Urinary bladder (tissue), 4 donors: ENCODE measurements around the gene MAP1LC3B. TPM values are rescaled to one million over a fixed set of nuclear protein-coding genes. Genes with fewer than 3 reads are reported as not detected.
"Not testable (repeated sequence)": the region's sequence is repeated elsewhere in the genome, so short reads cannot be mapped to it uniquely, and the experiment has no call there.

ENCODE experiments used
- DNase-seq: peaks from one replicate; pipeline ENCODE4 v3.0.0-alpha.2; 2015; ENCODE audit errors: extremely low spot score
- H3K27ac ChIP-seq: one replicate; pipeline ENCODE4 v1.5.1; 2013; ENCODE audit warnings: low read depth, mild to moderate bottlenecking, moderate library complexity
- H3K36me3 ChIP-seq: one replicate; pipeline ENCODE4 v1.6.1; 2013; ENCODE audit warnings: mild to moderate bottlenecking, moderate library complexity; ENCODE audit not compliant: insufficient read depth
- H3K4me1 ChIP-seq: one replicate; pipeline ENCODE4 v1.6.1; 2013; ENCODE audit warnings: mild to moderate bottlenecking, moderate library complexity; ENCODE audit not compliant: insufficient read depth
- H3K4me3 ChIP-seq: one replicate; pipeline ENCODE4 v1.5.1; 2013; ENCODE audit warnings: low read depth, low read length
- WGBS: extraction: QIAGEN DNeasy Blood & Tissue Kit; methylation state at CpG from one replicate; pipeline ENCODE4 v1.1.7; 2013; 5-methylcytosine and 5-hydroxymethylcytosine counted together
- polyA plus RNA-seq: library from polyadenylated mRNA; stranded (reverse); fragments of 200-250 nt; gene quantifications from one replicate; pipeline ENCODE4 v1.2.3, GENCODE V29; 2013
- total RNA-seq: library from RNA; depleted of rRNA; stranded (reverse); fragments of >200 nt; gene quantifications from one replicate; pipeline ENCODE4 v1.2.3, GENCODE V29; 2014
- donor health status: healthy with polysubstance abuse.
- donor health status: healthy.

Gene MAP1LC3B
- total and polyA plus RNA-seq, 2 donors = 27.3 to 68.9 TPM

GRCh38 chr16:87380881-87381280 lies 11.3 kb upstream of the MAP1LC3B start:
- no peak for DNase-seq
- H3K36me3 ChIP-seq = no peaks in the 10 kb centered on the region
- WGBS = 44% methylated on average over 4 of the region's 4 CpGs
- H3K27ac ChIP-seq = no peak overlapping the region
- no peaks in the 10 kb centered on the region for H3K4me1 ChIP-seq
- H3K4me3 ChIP-seq = peak overlapping the region; percentile 25

- WGBS = 13% methylated on average over 17 of the region's 17 CpGs
- DNase-seq = no peak
- Histone ChIP-seq H3K4me3 (peak overlapping the region; percentile 94), H3K27ac (peak overlapping the region; percentile 25), H3K36me3 (no peaks in the 10 kb centered on the region), H3K4me1 (no peaks in the 10 kb centered on the region)
Measured at GRCh38 chr16:87382023-87382785, 9.9 kb upstream of the MAP1LC3B start.

- Histone ChIP-seq H3K27ac (peak within 1 kb of the TSS; percentile 83), H3K4me3 (peak within 1 kb of the TSS; percentile 94), H3K36me3 (no peaks in the 10 kb centered on the region), H3K4me1 (no peaks in the 10 kb centered on the region)
- peak; percentile 83 for DNase-seq
- under 1% methylated on average over 92 of the region's 92 CpGs for WGBS
Measured at GRCh38 chr16:87383505-87384161, 8.5 kb upstream of the MAP1LC3B start, which contains the start of gene FBXO31. Gene FBXO31, minus strand, starts transcription at chr16:87383776. Its CDS starts 32 bp downstream, at chr16:87383744.

- Histone ChIP-seq H3K4me1 (no peaks in the 10 kb centered on the region), H3K27ac (peak overlapping the region; percentile 83), H3K36me3 (no peaks in the 10 kb centered on the region), H3K4me3 (peak overlapping the region; percentile 94)
- 5% methylated on average over 64 of the region's 64 CpGs for whole genome bisulfite sequencing
- DNase-seq = no peak
Measured at GRCh38 chr16:87384162-87384874, 7.8 kb upstream of the MAP1LC3B start.

- 84% methylated on average over 12 of the region's 12 CpGs for WGBS
- not testable (repeated sequence) for H3K36me3 ChIP-seq, H3K4me1 ChIP-seq, DNase-seq, H3K27ac ChIP-seq
- peak overlapping the region; percentile 94 for H3K4me3 ChIP-seq
Measured at GRCh38 chr16:87384875-87385167, 7.3 kb upstream of the MAP1LC3B start.

GRCh38 chr16:87387942-87388817 lies 4.0 kb upstream of the MAP1LC3B start:
- H3K4me1 ChIP-seq = no peaks in the 10 kb centered on the region
- no peak overlapping the region for H3K4me3 ChIP-seq
- no peaks in the 10 kb centered on the region for H3K36me3 ChIP-seq
- H3K27ac ChIP-seq = peak overlapping the region; percentile 82
- peak; percentile 96 for DNase-seq
- 7% methylated on average over 18 of the region's 18 CpGs for WGBS

GRCh38 chr16:87388818-87389134 lies 3.4 kb upstream of the MAP1LC3B start:
- H3K4me1 ChIP-seq = no peaks in the 10 kb centered on the region
- H3K4me3 ChIP-seq = no peak overlapping the region
- WGBS = 32% methylated on average over 1 of the region's 1 CpG
- DNase-seq = no peak
- no peak overlapping the region for H3K27ac ChIP-seq
- H3K36me3 ChIP-seq = no peaks in the 10 kb centered on the region

GRCh38 chr16:87389245-87389644 lies 2.9 kb upstream of the MAP1LC3B start:
- Histone ChIP-seq H3K4me1 (no peaks in the 10 kb centered on the region), H3K27ac (no peak overlapping the region), H3K36me3 (no peaks in the 10 kb centered on the region), H3K4me3 (no peak overlapping the region)
- WGBS = 92% methylated on average over 5 of the region's 5 CpGs
- DNase-seq = no peak

GRCh38 chr16:87389914-87390313 lies 2.2 kb upstream of the MAP1LC3B start:
- H3K4me3 ChIP-seq, H3K36me3 ChIP-seq, DNase-seq, H3K4me1 ChIP-seq, H3K27ac ChIP-seq: not testable (repeated sequence)
- WGBS = 97% methylated on average over 9 of the region's 9 CpGs

GRCh38 chr16:87390641-87391323 lies 1.4 kb upstream of the MAP1LC3B start:
- Histone ChIP-seq H3K4me1 (no peaks in the 10 kb centered on the region), H3K36me3 (no peaks in the 10 kb centered on the region), H3K4me3 (no peak overlapping the region), H3K27ac (peak overlapping the region; percentile 94)
- WGBS = 96% methylated on average over 24 of the region's 24 CpGs
- no peak for DNase-seq

GRCh38 chr16:87391324-87391949 lies 699 bp upstream of the MAP1LC3B start:
- H3K36me3 ChIP-seq = no peaks in the 10 kb centered on the region
- 7% methylated on average over 44 of the region's 44 CpGs for WGBS
- no peak for DNase-seq
- peak overlapping the region; percentile 94 for H3K27ac ChIP-seq
- H3K4me3 ChIP-seq = peak overlapping the region; percentile 53
- H3K4me1 ChIP-seq = no peaks in the 10 kb centered on the region

- WGBS = 2% methylated on average over 53 of the region's 53 CpGs
- H3K4me3 ChIP-seq = peak overlapping the region; percentile 95
- peak overlapping the region; percentile 96 for H3K27ac ChIP-seq
- no peaks in the 10 kb centered on the region for H3K4me1 ChIP-seq
- no peak for DNase-seq
- H3K36me3 ChIP-seq = no peaks in the 10 kb centered on the region
Measured at GRCh38 chr16:87392821-87393679, 914 bp downstream of the MAP1LC3B start.
